ENCODE data around the gene SLC45A3. TPM values are rescaled to one million over a fixed set of nuclear protein-coding genes. Genes with fewer than 3 reads are reported as not detected.
"Not testable (repeated sequence)": the region's sequence is repeated elsewhere in the genome, so short reads cannot be mapped to it uniquely, and the experiment has no call there.

SLC45A3 gene
- polyA plus RNA-seq, 1 donor (not counting 4 experiments of a cell fraction or from before 2014, with no cell fraction given) = 2.5 TPM

- H3K36me3 ChIP-seq (ENCODE audit: control insufficient read depth in 2 of 2, extremely low read depth in 1 of 2, insufficient read depth in 2 of 2, low read length in 2 of 2) = no peaks in the 10 kb centered on the region
Observed at GRCh38 chr1:205637854-205638468, 42.3 kb downstream of the SLC45A3 start.

GRCh38 chr1:205636732-205637131 is 43.6 kb downstream of the SLC45A3 start:
- Histone ChIP-seq H3K4me3 (ENCODE audit: control insufficient read depth in 2 of 3, extremely low read depth in 1 of 3, insufficient read depth in 2 of 3, low read depth in 1 of 3, low read length in 3 of 3) (no peak overlapping the region), H3K9me1 (ENCODE audit: control insufficient read depth, extremely low read depth, insufficient read depth, low read length) (no peaks in the 10 kb centered on the region), H3K9ac (ENCODE audit: control insufficient read depth, extremely low read depth, insufficient read depth, low read length) (no peak overlapping the region), H3K4me2 (ENCODE audit: control insufficient read depth, extremely low read depth, insufficient read depth, low read depth, low read length) (no peak overlapping the region), H3K79me2 (ENCODE audit: control insufficient read depth, insufficient read depth, low read length) (no peaks in the 10 kb centered on the region), H3K4me1 (ENCODE audit: control insufficient read depth, extremely low read depth, insufficient read depth, low read length) (peaks cover 35% of the 10 kb centered on the region), H4K20me1 (ENCODE audit: control insufficient read depth, extremely low read depth, insufficient read depth, low read length) (no peaks in the 10 kb centered on the region), H3K36me3 (ENCODE audit: control insufficient read depth in 2 of 2, extremely low read depth in 1 of 2, insufficient read depth in 2 of 2, low read length in 2 of 2) (no peaks in the 10 kb centered on the region), H3K27me3 (ENCODE audit: control insufficient read depth, extremely low read depth, insufficient read depth, low read length) (no peaks in the 10 kb centered on the region), H3K9me3 (ENCODE audit: control insufficient read depth, low read depth, low read length) (no peaks in the 10 kb centered on the region), H3K27ac (ENCODE audit: control insufficient read depth, insufficient read depth, low read length) (no peak overlapping the region), H2AFZ (ENCODE audit: control insufficient read depth, low read length) (no peak overlapping the region)
- dilution Hi-C loops (cut with MboI; ENCODE audit: extremely low pct_ligation_motif_present, low sequenced_read_pairs) = no loop called here
- DNase-seq (ENCODE audit: low read depth, low spot score) (no peak), FAIRE-seq (no peak)
- no peak for TF ChIP-seq EZH2 (IDR thresholded peaks at IDR 0.05; ENCODE audit: low read length)
- TF ChIP-seq CTCF (optimal IDR thresholded peaks at IDR 0.05 in 1 of 3, IDR thresholded peaks at IDR 0.05 in 1 of 3, conservative IDR thresholded peaks at IDR 0.05 in 1 of 3; ENCODE audit: extremely low read depth in 1 of 3, insufficient read depth in 2 of 3, low read length in 3 of 3) = no peak

More at GRCh38 chr1:205637854-205638468, 42.3 kb downstream of the SLC45A3 start:
- Histone ChIP-seq H3K4me3 (ENCODE audit: control insufficient read depth in 2 of 3, extremely low read depth in 1 of 3, insufficient read depth in 2 of 3, low read depth in 1 of 3, low read length in 3 of 3) (no peak overlapping the region), H4K20me1 (ENCODE audit: control insufficient read depth, extremely low read depth, insufficient read depth, low read length) (no peaks in the 10 kb centered on the region), H3K9me3 (ENCODE audit: control insufficient read depth, low read depth, low read length) (no peaks in the 10 kb centered on the region), H3K27ac (ENCODE audit: control insufficient read depth, insufficient read depth, low read length) (no peak overlapping the region), H3K79me2 (ENCODE audit: control insufficient read depth, insufficient read depth, low read length) (no peaks in the 10 kb centered on the region), H3K9ac (ENCODE audit: control insufficient read depth, extremely low read depth, insufficient read depth, low read length) (no peak overlapping the region), H2AFZ (ENCODE audit: control insufficient read depth, low read length) (no peak overlapping the region), H3K4me2 (ENCODE audit: control insufficient read depth, extremely low read depth, insufficient read depth, low read depth, low read length) (no peak overlapping the region), H3K27me3 (ENCODE audit: control insufficient read depth, extremely low read depth, insufficient read depth, low read length) (no peaks in the 10 kb centered on the region), H3K9me1 (ENCODE audit: control insufficient read depth, extremely low read depth, insufficient read depth, low read length) (no peaks in the 10 kb centered on the region), H3K4me1 (ENCODE audit: control insufficient read depth, extremely low read depth, insufficient read depth, low read length) (peaks cover 27% of the 10 kb centered on the region)
- no peak for TF ChIP-seq CTCF (optimal IDR thresholded peaks at IDR 0.05 in 1 of 3, IDR thresholded peaks at IDR 0.05 in 1 of 3, conservative IDR thresholded peaks at IDR 0.05 in 1 of 3; ENCODE audit: extremely low read depth in 1 of 3, insufficient read depth in 2 of 3, low read length in 3 of 3)
- no peak for TF ChIP-seq EZH2 (IDR thresholded peaks at IDR 0.05; ENCODE audit: low read length)
- no peak for DNase-seq (ENCODE audit: low read depth, low spot score)
- dilution Hi-C loops (cut with MboI; ENCODE audit: extremely low pct_ligation_motif_present, low sequenced_read_pairs) = no loop called here
- no peak for FAIRE-seq

- not testable (repeated sequence) for H3K9me1 ChIP-seq (ENCODE audit: control insufficient read depth, extremely low read depth, insufficient read depth, low read length); FAIRE-seq
Observed at GRCh38 chr1:205636138-205636530, 44.2 kb downstream of the SLC45A3 start.

More at GRCh38 chr1:205636138-205636530, 44.2 kb downstream of the SLC45A3 start:
- H2AFZ ChIP-seq (ENCODE audit: control insufficient read depth, low read length); H3K27ac ChIP-seq (ENCODE audit: control insufficient read depth, insufficient read depth, low read length); H3K9ac ChIP-seq (ENCODE audit: control insufficient read depth, extremely low read depth, insufficient read depth, low read length); H3K79me2 ChIP-seq (ENCODE audit: control insufficient read depth, insufficient read depth, low read length); H3K27me3 ChIP-seq (ENCODE audit: control insufficient read depth, extremely low read depth, insufficient read depth, low read length); H3K4me3 ChIP-seq (ENCODE audit: control insufficient read depth in 2 of 3, extremely low read depth in 1 of 3, insufficient read depth in 2 of 3, low read depth in 1 of 3, low read length in 3 of 3); H3K9me3 ChIP-seq (ENCODE audit: control insufficient read depth, low read depth, low read length); H3K36me3 ChIP-seq (ENCODE audit: control insufficient read depth in 2 of 2, extremely low read depth in 1 of 2, insufficient read depth in 2 of 2, low read length in 2 of 2); DNase-seq (ENCODE audit: low read depth, low spot score); dilution Hi-C loops (cut with MboI; ENCODE audit: extremely low pct_ligation_motif_present, low sequenced_read_pairs); H4K20me1 ChIP-seq (ENCODE audit: control insufficient read depth, extremely low read depth, insufficient read depth, low read length): not testable (repeated sequence)
- Histone ChIP-seq H3K4me1 (ENCODE audit: control insufficient read depth, extremely low read depth, insufficient read depth, low read length) (peaks cover 35% of the 10 kb centered on the region), H3K4me2 (ENCODE audit: control insufficient read depth, extremely low read depth, insufficient read depth, low read depth, low read length) (peak overlapping the region; percentile 35)

Measured in keratinocyte (primary cell).